Activated CD4-positive, alpha-beta T cell treated with anti-CD3 and anti-CD28 coated beads, Interleukin-2, amount 50 U/mL, for 1 hour (primary cell): Measurements from ENCODE around the gene LCN15.
A peak's percentile ranks its signal among the peaks of the same experiment; 100 is the strongest.
"Not testable (repeated sequence)": the region's sequence is repeated elsewhere in the genome, so short reads cannot be mapped to it uniquely, and the experiment has no call there.

Experiments
- DNase-seq: peaks from one replicate; pipeline ENCODE4 v3.0.0-alpha.2; 2020

Gene LCN15

DNA sequence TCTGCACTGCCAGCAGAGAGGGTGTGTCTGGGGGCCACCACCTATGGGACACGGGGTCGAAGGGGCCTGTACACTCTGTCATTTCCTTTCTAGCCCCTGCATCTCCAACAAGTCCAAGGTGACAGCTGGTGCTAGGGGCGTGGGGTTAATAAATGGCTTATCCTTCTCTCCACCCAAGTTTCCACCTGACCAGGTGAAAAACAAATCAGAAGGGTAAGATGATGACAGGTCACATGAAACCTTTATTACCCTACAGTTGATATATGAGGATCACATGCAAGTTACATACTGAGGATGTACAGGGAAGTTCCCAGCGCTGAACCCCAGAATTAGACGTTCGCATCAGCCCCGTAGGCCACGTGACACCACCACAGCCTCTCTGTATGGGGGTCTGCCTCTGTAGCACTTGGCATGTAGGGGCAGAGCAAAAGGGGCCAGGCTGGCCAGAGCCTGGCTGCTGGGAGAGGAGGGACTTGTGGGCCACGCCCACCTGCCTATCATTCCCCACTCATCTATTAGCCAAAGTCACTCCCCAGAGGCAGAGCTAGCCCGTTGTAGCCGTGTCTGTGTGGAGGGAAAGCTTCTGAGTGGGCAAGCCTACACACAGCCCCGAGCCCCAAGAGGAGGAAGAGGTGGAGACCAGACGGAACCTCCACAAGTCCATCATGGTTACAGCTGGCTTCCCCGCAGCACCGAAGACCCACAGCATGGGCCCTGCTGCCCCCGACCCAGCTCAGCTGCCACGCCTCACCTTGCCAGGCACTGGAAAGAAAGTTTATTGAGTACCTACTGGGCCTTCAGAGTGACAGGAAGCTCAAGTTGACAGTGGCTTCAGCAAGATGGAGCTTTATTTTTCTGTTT, 29.0 kb upstream of the LCN15 start:
- DNase-seq = no peak

GRCh38 chr9:136792321-136793085, 28.2 kb upstream of the LCN15 start:
- DNase-seq = no peak

DNA sequence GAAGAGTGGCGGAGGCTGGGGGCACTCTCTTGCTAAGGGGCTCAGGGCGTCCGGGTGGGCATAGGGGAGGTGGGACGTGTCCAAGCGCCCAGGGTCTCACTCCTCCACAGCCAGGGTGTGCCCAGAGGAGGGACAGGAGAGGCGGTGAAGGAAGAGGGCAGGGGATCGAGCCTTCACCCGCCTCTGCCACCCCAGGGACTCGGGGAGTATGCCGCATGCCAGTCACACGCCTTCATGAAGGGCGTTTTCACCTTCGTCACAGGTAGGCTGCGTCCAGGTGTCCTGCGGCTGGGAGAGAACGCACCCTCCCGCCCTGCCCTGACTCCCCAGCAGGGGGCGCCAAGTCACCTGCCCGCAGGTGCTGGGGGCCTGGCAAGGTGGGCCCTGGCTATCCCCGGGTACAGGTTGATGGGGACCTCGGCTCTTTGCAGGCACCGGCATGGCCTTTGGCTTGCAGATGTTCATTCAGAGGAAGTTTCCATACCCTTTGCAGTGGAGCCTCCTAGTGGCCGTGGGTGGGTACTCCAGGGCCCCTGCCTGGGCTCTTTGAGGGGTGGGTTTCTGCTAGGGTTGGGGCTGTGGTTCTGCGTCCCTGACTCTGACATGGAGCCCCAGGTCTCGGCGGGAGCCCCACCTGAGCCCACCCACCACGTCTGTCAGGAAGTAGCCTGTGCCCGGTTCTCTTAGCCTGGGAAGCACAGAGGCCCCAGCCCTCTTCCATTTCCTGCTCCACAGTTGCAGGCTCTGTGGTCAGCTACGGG, 27.4 kb upstream of the LCN15 start:
- peak; percentile 66 for DNase-seq

- peak; percentile 100 for DNase-seq
These were observed 26.6 kb upstream of the LCN15 start, which contains the start of gene TMEM141 for GRCh38 chr9:136790640-136791515. Gene TMEM141, plus strand, starts transcription at chr9:136791344. Its CDS starts 27 bp downstream, at chr9:136791371.

GRCh38 chr9:136789523-136789937, 25.2 kb upstream of the LCN15 start:
- no peak for DNase-seq

- not testable (repeated sequence) for DNase-seq
These were observed 24.6 kb upstream of the LCN15 start for GRCh38 chr9:136788644-136789522.

GRCh38 chr9:136787690-136788400, 23.5 kb upstream of the LCN15 start:
- peak; percentile 58 for DNase-seq

DNA sequence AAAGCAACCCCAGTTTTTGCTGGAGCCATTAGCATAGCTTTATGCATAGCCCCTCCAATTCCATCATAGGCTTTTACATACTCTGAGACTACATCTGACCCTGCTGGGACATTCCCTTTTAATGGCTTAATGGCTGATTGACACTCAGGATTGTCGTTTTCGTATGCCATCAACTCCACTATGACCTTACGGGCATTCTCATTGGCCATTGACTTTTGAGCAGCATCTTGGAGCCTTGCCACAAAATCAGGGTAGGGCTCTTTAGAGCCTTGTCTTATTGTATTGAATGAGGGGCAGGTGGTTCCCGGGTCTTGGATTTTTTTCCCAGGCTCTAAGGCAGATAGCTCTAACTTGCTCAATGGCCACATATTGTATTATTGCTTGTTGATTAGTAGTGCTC, 22.7 kb upstream of the LCN15 start:
- DNase-seq = not testable (repeated sequence)

DNA sequence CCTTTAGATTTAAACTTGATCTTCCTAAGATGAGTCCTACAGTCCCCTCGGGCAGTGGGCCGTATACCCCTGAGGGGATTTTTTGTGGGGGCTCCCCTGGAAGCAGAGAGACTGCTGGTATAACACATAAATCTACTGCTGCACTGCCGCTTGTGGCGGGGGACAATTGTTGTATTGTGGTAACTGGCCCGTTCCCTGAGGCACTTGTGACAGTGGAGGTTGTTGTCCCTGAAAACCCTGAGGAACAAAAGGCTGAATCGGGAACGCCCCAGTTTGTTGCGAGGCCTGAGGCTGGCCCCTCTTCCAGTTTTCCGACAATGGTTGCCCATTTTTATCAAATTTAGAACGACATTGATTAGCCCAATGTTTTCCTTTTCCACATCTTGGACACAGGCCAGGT, 22.1 kb upstream of the LCN15 start:
- no peak for DNase-seq

- not testable (repeated sequence) for DNase-seq
These were observed 21.4 kb upstream of the LCN15 start for GRCh38 chr9:136785565-136786355.

- no peak for DNase-seq
These were observed 20.7 kb upstream of the LCN15 start for GRCh38 chr9:136784997-136785361.

GRCh38 chr9:136784249-136784996, 20.1 kb upstream of the LCN15 start:
- DNase-seq = no peak

DNA sequence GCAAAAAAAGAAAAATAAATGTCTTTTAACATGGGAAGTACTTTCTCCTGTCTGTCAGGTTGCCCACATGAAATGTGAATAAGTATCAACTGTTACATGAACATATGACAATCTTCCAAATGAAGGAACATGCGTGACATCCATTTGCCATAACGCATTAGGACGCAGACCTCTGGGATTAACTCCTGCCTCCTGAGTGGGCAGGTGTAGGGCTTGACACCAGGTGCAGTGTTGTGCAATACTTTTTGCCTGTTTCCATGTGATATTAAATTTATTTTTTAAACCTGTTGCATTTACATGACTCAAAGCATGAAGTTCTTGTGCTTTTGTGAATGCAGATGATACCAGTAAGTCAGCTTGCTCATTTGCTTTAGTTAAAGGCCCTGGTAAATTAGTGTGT, 18.1 kb upstream of the LCN15 start:
- DNase-seq = no peak

- no peak for DNase-seq
These were observed 15.5 kb upstream of the LCN15 start for GRCh38 chr9:136779808-136780207.

- DNase-seq = no peak
These were observed 13.0 kb upstream of the LCN15 start for GRCh38 chr9:136777359-136777758.

- DNase-seq = no peak
These were observed 12.6 kb upstream of the LCN15 start for GRCh38 chr9:136776947-136777346.

GRCh38 chr9:136775191-136775590, 10.9 kb upstream of the LCN15 start:
- DNase-seq = no peak

DNA sequence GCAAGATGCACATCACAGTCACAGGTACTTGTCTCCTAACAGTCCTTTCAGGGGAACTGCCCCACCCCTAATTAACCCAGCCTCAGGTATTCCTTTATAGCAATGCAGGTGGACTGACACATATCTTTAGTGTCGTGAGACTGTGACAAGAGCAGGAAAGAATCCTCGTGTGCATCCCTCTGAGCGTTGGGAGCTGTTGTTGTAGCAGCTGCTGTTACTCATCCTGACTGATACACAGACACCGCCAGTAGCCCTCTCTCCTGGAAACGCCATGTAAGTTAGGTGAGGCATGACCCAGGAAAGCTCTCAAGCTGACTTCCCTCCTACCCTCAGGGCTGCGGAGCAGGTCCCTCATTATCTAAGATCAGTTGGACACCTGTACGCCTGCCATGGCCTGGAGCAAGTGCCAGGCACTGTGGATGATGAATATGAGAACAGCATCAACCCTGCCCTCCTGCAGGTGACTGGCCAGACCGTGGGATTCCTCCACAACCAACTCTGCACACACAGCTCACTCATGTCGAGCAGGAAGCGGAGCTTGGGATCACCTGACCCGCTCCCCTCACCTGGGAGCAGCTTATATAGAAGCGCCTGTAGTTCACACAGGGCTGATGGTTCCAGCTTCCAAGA, 10.2 kb upstream of the LCN15 start:
- no peak for DNase-seq
